Activated T-helper 2 cell treated with anti-CD3 and anti-CD28 coated beads, Interferon-gamma antibody, Interleukin-2, Interleukin-4, amounts not matched to agents 10 μg/mL and 5 μg/mL and 100 μg/mL, durations not matched to agents 14 hours and 24 hours and 36 hours (primary cell): ENCODE measurements around the gene ABCB11. TPM values are rescaled to one million over a fixed set of nuclear protein-coding genes. Genes with fewer than 3 reads are reported as not detected.

Source experiments
- DNase-seq: peaks from one replicate; pipeline ENCODE4 v3.0.0; 2021; ENCODE audit warnings: low spot score
- H3K27ac Mint-ChIP-seq: one replicate; pipeline ENCODE4 v1.8.0; 2021; ENCODE audit warnings: mixed read lengths
- H3K27me3 Mint-ChIP-seq: one replicate; pipeline ENCODE4 v1.8.0; 2021; ENCODE audit warnings: low read depth, mixed read lengths
- H3K36me3 Mint-ChIP-seq: one replicate; pipeline ENCODE4 v1.8.0; 2021; ENCODE audit warnings: low read depth, mixed read lengths
- H3K4me1 Mint-ChIP-seq: one replicate; pipeline ENCODE4 v1.8.0; 2021; ENCODE audit warnings: low read depth, mixed read lengths
- H3K4me3 Mint-ChIP-seq: one replicate; pipeline ENCODE4 v1.8.0; 2021; ENCODE audit warnings: low read depth, mild to moderate bottlenecking, moderate library complexity, mixed read lengths
- H3K9me3 Mint-ChIP-seq: one replicate; pipeline ENCODE4 v1.8.0; 2021; ENCODE audit warnings: mixed read lengths
- intact Hi-C: fragments of 100-400 bp; cut with micrococcal nuclease; formaldehyde crosslinking; loops from one replicate; pipeline ENCODE4 v1.15.1; 2023
- total RNA-seq: library from RNA; stranded (reverse); gene quantifications from 2 replicates; pipeline ENCODE4 v1.2.3, GENCODE V29; 2022

ABCB11 gene
- total RNA-seq, 1 donor from 2014 or later: 0.02 TPM

DNA sequence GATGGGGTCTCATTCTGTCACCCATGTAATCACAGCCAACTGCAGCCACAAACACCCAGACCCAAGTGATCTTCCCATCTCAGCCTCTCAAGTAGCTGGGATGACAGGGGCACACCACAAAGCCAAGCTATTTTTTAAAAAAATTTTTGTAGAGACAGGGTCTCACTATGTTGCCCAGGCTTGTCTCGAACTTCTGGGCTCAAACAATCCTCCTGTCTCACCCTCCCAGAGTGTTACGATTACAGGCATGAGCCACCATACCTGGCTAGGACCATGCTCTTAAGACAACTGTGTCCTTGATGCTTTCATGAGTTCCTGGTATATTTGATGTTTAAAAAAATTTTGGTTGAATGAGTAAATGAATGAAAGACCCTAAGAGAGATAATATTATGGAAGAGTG is 19.4 kb downstream of the ABCB11 start:
- no peak overlapping the region for H3K4me3 Mint-ChIP-seq
- no peak for DNase-seq
- intact Hi-C loops: no loop called here
- H3K27me3 Mint-ChIP-seq: peaks cover 4% of the 10 kb centered on the region
- no peak overlapping the region for H3K27ac Mint-ChIP-seq
- H3K9me3 Mint-ChIP-seq: no peaks in the 10 kb centered on the region
- H3K36me3 Mint-ChIP-seq: no peaks in the 10 kb centered on the region
- peaks cover 12% of the 10 kb centered on the region for H3K4me1 Mint-ChIP-seq

DNA sequence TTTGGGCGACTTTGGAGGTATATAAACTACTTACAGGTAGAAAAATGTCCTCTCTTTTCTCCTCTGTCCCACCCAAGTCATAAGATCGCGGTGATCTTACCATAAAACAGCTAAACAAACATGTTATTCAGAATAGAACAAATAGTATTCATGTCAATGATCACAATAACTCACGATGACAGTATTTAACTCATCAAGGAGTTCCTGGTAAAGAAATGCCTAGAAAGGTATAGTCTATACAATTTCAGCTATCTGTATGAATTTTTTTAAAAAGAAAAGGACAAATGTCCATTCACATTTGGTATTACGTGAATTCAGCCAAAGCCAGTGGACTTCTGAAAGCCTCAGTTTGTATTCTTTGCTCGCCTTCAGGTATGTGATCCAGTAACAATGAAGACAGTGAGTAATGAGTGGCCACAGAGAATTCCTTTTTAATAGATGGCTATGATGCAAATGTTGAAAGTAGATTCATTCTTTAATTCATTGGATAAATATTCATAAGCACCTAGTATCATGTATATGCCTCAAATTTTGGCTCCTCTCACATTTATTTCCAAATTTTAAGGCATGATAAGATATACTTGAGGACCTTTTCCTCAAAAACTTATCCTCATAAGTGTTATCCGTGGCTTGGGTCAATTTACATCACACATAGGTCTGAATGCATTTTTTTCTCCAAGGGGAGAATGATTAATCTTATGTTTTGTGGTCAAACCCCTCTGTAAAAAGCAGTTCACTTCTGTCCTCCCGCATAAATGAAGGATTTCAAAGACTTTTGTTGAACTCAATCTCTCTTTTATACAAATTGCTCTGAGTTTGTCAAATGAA is 20.3 kb downstream of the ABCB11 start:
- DNase-seq: no peak
- no peak overlapping the region for H3K27ac Mint-ChIP-seq
- intact Hi-C loops: no loop called here
- H3K36me3 Mint-ChIP-seq: no peaks in the 10 kb centered on the region
- H3K9me3 Mint-ChIP-seq: no peaks in the 10 kb centered on the region
- peaks cover 12% of the 10 kb centered on the region for H3K4me1 Mint-ChIP-seq
- H3K4me3 Mint-ChIP-seq: no peak overlapping the region
- peaks cover 3% of the 10 kb centered on the region for H3K27me3 Mint-ChIP-seq

DNA sequence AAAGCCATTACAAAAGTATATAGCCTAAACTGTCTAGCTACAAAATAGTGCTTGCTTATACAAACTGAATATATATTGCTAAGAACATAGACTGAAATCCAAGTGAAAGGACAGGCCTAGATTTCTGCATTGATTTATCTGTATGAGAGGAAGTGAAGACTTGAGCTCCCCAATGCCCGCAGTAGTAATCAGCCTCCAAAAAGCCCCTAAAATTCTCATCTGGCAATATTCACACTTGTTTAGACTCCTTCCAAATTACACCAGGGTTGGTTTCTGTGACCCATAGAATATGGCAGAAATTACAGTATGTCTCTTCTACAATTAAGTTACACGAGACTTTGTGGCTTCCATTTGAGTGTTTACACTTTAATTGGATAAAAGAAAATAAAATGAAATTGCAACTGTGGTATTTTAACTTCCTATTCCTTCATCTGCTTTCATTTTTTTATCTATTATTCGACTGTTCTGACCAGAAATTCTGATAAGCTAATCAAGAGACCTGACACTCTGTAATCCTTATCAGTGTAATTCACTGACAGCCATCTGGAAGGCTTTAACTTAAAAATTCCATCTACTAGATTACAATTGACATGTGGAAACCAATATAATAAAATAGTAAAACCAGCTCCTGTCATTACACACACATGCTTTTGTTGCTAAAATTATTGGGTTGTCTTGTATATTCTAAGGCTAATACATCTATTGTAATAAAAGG is 21.1 kb downstream of the ABCB11 start:
- Mint-ChIP-seq H3K9me3 (no peaks in the 10 kb centered on the region), H3K4me3 (no peak overlapping the region), H3K27ac (no peak overlapping the region), H3K27me3 (no peaks in the 10 kb centered on the region), H3K36me3 (no peaks in the 10 kb centered on the region), H3K4me1 (peaks cover 12% of the 10 kb centered on the region)
- DNase-seq: no peak
- intact Hi-C loops: no loop called here

DNA sequence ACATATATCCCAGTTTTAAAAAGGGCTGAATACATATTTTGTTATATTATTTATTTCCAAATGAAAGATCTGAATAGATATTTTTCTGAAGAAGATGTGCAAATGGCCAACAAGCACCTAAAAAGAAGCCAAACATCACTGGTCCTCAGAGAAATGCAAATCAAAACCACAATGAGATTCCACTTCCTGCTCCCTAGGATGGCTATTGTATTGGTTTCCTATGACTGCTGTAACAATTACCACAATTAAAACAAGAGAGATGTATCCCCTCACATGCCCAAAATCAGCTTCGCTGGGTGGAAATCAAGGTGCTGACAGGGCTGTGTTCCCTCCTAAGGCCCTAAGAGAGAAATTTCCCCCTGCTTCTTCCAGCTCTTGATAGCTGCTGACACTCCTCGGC is 23.2 kb downstream of the ABCB11 start:
- H3K27me3 Mint-ChIP-seq: no peaks in the 10 kb centered on the region
- DNase-seq: no peak
- H3K4me1 Mint-ChIP-seq: peaks cover 8% of the 10 kb centered on the region
- no peaks in the 10 kb centered on the region for H3K36me3 Mint-ChIP-seq
- no peak overlapping the region for H3K27ac Mint-ChIP-seq
- no peak overlapping the region for H3K4me3 Mint-ChIP-seq
- intact Hi-C loops: no loop called here
- H3K9me3 Mint-ChIP-seq: no peaks in the 10 kb centered on the region

DNA sequence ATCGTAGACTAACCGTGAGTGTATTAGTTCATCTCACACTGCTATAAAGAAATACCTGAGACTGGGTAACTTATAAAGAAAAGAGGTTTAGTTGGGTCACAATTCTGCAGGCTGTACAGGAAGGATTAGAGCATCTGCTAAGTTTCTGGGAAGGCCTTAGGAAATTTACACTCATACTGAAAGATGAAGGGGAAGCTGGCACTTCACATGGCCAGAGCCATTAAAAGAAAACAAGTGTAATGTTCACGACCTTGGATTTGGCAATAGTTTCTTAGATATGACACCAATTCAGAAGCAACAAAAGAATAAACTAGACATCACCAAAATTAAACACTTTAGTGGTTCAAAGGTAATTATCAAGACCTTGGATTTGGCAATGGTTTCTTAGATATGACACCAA is 23.8 kb downstream of the ABCB11 start:
- Mint-ChIP-seq H3K9me3 (no peaks in the 10 kb centered on the region), H3K27ac (no peak overlapping the region), H3K4me1 (peaks cover 8% of the 10 kb centered on the region), H3K4me3 (no peak overlapping the region), H3K27me3 (no peaks in the 10 kb centered on the region), H3K36me3 (no peaks in the 10 kb centered on the region)
- no peak for DNase-seq
- intact Hi-C loops: no loop called here

DNA sequence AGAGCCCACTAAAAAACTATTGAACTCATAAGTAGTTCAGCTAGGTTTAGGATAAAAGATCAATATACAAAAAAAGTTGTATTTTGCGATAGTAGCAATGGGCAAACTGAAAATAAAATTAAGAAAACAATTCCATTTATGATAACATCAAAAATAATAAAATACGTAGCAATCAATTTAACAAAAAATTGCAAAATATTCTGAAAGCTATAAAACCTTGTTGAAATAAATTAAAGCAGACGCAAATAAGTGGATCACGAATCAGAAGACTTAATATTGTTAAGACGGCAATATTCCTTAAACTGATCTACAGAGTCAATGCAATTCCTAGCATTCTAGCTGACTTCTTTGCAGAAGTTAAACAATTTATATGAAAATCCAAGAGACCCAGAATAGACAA is 24.5 kb downstream of the ABCB11 start:
- Mint-ChIP-seq H3K9me3 (no peaks in the 10 kb centered on the region), H3K36me3 (no peaks in the 10 kb centered on the region), H3K4me1 (peaks cover 8% of the 10 kb centered on the region), H3K27ac (no peak overlapping the region), H3K4me3 (no peak overlapping the region), H3K27me3 (no peaks in the 10 kb centered on the region)
- intact Hi-C loops: no loop called here
- DNase-seq: no peak

DNA sequence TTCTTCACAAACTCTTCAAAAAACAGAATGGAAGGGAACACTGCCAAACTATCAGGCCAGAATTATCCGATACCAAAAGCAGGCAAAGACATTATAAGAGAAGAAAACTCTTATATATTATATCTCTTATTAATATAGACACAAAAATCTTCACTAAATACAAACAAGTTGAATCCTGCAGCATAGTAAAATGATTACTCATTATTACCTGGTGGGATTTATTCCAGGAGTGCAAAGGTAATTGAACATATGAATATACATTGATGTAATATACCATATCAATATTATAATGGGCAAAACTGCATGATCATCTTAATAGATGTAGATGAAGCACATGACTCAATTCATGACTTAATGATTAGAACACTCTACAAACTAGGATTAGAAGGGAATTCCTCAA is 25.1 kb downstream of the ABCB11 start:
- no peak for DNase-seq
- no peak overlapping the region for H3K27ac Mint-ChIP-seq
- no peak overlapping the region for H3K4me3 Mint-ChIP-seq
- H3K9me3 Mint-ChIP-seq: no peaks in the 10 kb centered on the region
- peaks cover 11% of the 10 kb centered on the region for H3K4me1 Mint-ChIP-seq
- no peaks in the 10 kb centered on the region for H3K27me3 Mint-ChIP-seq
- intact Hi-C loops: no loop called here
- H3K36me3 Mint-ChIP-seq: no peaks in the 10 kb centered on the region

DNA sequence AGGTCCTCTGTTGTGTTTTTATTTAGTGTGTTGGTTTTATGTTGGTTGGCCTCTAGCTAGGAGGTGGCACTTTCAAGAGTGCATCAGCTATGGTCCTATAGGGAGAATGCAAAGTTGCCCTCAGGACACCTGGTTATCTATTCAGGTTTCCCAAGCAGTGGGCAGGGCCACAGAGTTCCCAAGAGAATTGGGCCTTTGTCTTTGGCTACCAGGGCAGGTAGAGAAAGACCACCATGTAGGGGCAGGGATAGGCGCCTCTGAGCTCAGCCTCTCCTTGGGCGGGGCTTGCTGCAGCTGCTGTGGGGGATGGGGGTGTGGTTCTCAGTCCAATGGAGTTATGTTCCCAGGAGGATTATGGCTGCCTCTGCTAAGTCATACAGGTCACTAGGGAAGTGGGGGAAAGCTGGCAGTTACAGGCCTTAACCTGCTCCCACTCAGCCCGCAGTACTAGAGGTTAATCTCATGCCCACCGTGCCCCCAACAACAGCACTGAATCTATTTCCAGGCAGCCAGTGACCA is 26.0 kb downstream of the ABCB11 start:
- Mint-ChIP-seq H3K36me3 (no peaks in the 10 kb centered on the region), H3K9me3 (no peaks in the 10 kb centered on the region), H3K4me1 (peaks cover 13% of the 10 kb centered on the region), H3K27ac (no peak overlapping the region), H3K27me3 (no peaks in the 10 kb centered on the region), H3K4me3 (no peak overlapping the region)
- DNase-seq: no peak
- intact Hi-C loops: no loop called here

DNA sequence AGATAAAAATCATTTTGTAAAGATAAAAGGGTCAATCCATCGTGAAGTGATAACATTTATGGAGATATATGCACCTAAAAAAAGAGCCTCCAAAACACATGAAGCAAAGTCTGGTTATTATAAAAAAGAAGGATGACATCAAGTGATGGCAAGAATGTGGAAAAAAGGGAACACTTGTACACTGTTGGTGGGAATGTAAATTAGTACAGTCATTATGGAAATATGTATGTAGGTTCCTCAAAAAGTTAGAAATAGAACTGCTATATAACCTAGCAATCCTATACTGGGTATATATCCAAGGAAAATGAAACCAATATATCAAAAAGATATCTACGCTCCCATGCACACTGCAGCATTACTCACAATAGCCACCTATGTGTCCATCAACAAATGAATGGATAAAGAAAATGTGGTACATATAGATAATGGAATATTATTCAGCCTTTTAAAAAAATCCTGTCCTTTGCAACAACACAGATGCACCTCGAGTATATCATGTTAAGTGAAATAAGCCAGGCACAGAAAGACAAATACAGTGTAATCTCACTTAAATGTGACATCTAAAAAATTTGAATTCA is 28.9 kb downstream of the ABCB11 start:
- no peak for DNase-seq
- peaks cover 7% of the 10 kb centered on the region for H3K4me1 Mint-ChIP-seq
- H3K36me3 Mint-ChIP-seq: no peaks in the 10 kb centered on the region
- intact Hi-C loops: no loop called here
- H3K9me3 Mint-ChIP-seq: no peaks in the 10 kb centered on the region
- peaks cover 1% of the 10 kb centered on the region for H3K27me3 Mint-ChIP-seq
- H3K27ac Mint-ChIP-seq: no peak overlapping the region
- no peak overlapping the region for H3K4me3 Mint-ChIP-seq

DNA sequence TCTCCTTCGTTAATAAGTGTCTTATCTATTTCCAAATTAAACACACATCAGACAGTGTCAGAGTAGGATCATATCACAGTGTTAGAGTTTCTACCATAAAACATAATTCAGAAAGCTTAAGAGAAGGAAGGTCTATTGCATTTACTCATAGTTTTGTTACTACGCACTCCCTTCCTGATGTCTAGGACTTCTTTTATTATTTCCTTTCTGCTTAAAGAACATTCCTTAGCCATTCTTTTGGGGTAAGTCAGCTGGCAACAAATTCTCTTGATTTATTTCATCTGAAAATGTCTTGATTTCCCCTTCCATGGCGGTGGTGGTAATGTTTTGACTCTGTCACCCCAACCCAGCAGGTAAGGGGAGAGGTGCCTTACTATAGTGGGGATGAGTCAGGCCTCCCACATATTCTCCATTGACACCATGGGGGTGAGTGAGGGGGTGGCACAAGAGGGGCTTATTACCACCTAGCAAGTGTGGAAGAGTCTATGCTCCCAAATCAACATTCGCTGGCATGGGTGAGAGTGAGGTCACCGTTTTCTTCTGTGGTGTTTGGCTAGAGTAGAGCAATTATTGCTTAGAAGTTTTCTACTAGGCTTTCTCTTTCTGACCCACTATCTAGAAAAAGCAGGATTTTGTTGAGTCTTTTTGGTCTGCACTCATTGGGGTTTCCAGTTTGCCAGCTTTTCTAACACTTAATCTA is 29.9 kb downstream of the ABCB11 start:
- Mint-ChIP-seq H3K27ac (no peak overlapping the region), H3K4me1 (peaks cover 7% of the 10 kb centered on the region), H3K4me3 (no peak overlapping the region), H3K27me3 (peaks cover 5% of the 10 kb centered on the region), H3K9me3 (no peaks in the 10 kb centered on the region), H3K36me3 (no peaks in the 10 kb centered on the region)
- intact Hi-C loops: no loop called here
- DNase-seq: no peak

DNA sequence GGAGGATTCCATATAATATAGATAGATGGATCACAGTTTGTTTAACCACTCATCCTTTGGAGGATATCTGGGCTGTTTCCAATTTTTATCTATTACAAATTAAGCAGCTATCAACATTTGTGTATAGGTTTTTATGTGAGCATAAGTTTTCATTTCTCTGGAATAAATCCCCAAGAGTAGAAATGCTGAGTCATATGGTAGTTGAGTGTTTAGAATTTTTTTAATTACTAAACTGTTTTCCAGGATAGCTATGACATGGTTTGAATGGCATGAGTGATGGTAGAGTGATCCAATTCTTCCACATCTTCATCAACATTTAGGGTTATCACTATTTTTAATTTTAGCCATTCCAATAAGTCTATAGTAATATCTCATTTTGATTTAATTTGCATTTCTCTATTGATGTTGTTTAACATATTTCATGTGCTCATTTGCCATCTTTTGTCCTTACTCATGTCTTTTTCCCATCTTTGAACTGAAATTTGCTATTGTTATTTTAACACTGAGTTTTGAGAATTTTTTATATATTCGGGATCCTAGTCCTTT is 31.4 kb downstream of the ABCB11 start:
- Mint-ChIP-seq H3K4me1 (peaks cover 7% of the 10 kb centered on the region), H3K4me3 (no peak overlapping the region), H3K27me3 (peaks cover 8% of the 10 kb centered on the region), H3K27ac (no peak overlapping the region), H3K9me3 (no peaks in the 10 kb centered on the region), H3K36me3 (no peaks in the 10 kb centered on the region)
- no peak for DNase-seq
- intact Hi-C loops: no loop called here

DNA sequence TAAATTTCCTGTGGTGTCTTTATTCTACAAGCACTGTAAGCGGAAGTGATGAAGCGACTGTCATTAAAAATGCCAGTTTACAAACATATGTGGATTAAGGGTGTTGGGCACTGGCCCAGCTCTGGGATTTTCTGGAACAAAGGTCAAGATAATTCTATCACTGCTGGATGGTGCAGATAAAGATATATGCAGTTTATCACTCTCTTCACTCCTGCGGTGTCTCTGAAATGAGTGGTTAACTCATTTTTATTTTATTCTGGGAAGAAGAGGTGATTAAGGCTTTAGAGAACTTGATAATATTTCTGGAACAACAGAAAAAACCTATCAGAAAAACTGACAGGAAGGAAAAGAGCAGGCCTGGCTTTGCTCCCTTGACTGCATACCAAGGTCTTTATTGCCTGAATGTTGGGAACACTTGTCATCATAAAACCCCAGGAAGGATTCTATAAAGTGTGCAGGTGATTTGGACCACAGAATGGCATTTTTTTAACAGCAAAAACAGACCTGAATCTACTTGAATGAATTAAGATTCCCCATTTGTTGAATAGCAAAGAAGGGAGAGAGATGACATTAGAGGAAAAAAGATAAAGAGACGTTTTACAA is 32.4 kb downstream of the ABCB11 start:
- H3K27me3 Mint-ChIP-seq: peaks cover 8% of the 10 kb centered on the region
- peaks cover 7% of the 10 kb centered on the region for H3K4me1 Mint-ChIP-seq
- intact Hi-C loops: no loop called here
- no peaks in the 10 kb centered on the region for H3K9me3 Mint-ChIP-seq
- no peak overlapping the region for H3K4me3 Mint-ChIP-seq
- H3K36me3 Mint-ChIP-seq: no peaks in the 10 kb centered on the region
- no peak overlapping the region for H3K27ac Mint-ChIP-seq
- no peak for DNase-seq
